Stimulated activated CD8-positive, alpha-beta memory T cell treated with anti-CD3 and anti-CD28 coated beads, Interleukin-4, amount 100 ng/mL, for 48 hours (primary cell): Measurements from ENCODE around the gene DHX15.

ENCODE experiments used
- DNase-seq: peaks from one replicate; pipeline ENCODE4 v3.0.0-alpha.2; 2020

Gene DHX15

DNA sequence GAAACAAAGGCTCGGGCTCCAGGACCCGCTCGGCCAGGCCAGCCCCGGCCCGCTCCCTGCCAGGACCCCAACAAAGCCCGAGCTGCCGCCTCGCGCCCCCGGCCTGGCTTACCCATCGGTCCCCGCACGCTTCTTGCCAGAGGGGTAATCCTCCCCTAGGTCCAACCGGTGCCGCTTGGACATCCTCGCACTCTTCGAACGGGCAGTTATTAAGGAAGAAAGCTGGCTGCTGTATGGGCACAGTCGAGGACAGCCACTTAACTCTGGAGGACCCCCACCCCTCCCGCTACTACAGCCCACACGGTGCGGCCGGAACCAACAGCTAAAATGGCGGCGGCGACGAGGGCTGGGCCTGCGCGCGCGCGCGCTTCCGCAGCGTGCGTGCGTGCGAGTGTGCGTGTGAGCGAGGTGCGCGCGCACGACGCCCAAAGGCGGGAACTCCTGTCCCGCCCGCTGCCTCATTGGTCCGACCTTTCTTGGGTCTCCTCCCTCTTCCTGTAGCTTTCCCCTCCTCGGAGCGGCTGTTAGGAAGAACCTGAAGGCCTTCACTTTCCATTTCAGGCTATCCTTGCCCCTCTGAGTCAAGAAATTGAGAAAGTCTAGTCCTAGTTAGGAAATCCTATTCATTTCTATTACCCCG, at the start of gene DHX15:
DHX15 (minus strand) TSS at position 344 of the 640 bp plus-strand sequence; CDS start at position 183, 161 bp downstream.
- peak; percentile 93 for DNase-seq

GRCh38 chr4:24632011-24632410, 47.7 kb upstream of the DHX15 start:
- DNase-seq, result no peak

GRCh38 chr4:24630937-24631336, 46.6 kb upstream of the DHX15 start:
- DNase-seq, result no peak

GRCh38 chr4:24625091-24625490, 40.7 kb upstream of the DHX15 start:
- no peak for DNase-seq

GRCh38 chr4:24624381-24624780, 40.0 kb upstream of the DHX15 start:
- no peak for DNase-seq

DNA sequence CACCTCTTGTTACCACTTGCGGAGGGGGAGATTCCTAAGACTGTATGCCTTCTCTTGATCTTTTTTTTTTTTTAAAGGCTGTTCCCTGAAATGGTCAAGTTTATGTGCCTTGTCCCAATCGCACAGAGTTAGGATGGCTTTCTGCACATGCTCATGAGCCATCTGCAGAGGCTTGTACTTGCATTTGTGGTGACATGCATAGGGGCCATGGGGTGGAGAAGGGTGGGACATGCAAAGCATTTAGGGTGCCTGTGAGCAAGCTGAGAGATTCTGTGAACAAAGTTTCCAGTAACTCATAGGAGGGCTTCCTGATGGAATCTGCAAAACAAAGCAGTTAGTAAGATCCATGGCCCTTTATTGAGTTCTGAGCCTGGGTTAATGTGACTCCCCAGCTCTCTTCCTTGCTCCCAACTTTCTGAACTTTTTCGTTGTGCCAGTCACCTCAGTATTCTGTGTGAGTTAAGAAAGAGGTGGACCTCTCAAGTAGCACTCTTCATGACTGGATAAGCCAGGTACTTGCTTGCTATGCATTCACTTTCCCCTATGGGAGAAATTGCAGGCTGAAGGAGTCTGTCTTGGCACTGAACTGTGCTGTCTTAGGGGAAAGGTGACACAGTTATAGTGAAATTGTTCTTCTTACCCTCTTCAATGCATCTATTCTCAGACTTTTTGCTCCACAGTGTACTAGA, 37.9 kb upstream of the DHX15 start:
- DNase-seq, result no peak

DNA sequence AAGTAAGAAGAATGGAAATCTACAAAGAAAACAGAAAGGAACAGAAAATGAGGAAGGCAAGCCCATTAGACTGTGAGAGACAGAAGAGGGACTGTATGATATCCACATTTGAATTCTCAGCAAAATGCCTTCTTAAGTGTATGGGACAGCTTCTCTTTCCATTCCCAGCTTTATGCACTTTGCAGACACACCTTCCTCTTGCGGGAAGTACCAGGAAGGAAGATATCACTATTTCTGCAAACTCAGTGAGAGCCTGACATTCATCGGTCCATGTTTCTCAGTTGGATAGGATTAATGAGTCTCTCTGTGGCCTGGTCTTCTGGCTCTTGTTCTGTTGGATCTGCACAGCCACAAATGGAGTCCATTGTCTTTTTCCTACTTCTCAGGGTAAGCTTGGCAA, 31.6 kb upstream of the DHX15 start:
- DNase-seq, result no peak

GRCh38 chr4:24614881-24615280, 30.5 kb upstream of the DHX15 start:
- DNase-seq, result no peak

DNA sequence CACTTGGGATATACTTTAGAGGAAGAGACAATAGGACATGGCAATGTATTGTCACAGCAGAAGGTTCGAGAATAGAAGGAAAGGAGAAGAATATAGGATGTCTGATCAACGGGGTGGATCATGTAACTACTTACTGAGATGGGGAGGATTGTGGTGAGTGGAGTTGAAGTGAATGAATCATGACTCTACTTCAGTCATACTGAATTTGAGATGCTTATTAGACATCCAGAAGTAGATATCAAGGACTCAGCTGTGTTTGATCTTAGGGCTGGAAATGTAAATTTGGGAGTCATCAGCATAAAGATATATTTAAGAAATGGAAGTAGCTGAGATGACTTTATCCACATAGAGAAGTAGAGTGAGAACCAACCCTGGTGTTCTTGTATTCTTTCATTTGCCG, 29.1 kb upstream of the DHX15 start:
- DNase-seq, result no peak

GRCh38 chr4:24611575-24611974, 27.2 kb upstream of the DHX15 start:
- no peak for DNase-seq

- DNase-seq, result no peak
Observed at GRCh38 chr4:24607334-24607733, 23.0 kb upstream of the DHX15 start.

DNA sequence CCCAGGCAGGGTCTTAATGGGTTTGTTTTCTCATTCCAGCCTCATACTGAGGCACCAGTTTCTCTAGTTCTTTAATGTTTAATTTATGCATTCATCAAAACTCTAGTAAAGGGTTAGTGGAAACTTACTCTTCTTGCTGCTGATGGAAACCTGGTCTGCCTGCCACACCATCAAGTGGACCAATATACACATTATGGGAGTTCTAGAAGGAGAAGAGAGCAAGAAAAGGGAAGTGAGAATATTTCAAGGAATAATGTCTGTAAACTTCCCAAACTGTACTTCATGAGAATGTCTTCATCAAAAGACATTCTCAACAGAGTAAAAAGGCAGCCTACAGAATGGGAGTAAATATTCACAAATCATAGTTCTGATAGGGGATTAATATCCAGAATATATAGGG, 20.9 kb upstream of the DHX15 start:
- DNase-seq, result no peak

DNA sequence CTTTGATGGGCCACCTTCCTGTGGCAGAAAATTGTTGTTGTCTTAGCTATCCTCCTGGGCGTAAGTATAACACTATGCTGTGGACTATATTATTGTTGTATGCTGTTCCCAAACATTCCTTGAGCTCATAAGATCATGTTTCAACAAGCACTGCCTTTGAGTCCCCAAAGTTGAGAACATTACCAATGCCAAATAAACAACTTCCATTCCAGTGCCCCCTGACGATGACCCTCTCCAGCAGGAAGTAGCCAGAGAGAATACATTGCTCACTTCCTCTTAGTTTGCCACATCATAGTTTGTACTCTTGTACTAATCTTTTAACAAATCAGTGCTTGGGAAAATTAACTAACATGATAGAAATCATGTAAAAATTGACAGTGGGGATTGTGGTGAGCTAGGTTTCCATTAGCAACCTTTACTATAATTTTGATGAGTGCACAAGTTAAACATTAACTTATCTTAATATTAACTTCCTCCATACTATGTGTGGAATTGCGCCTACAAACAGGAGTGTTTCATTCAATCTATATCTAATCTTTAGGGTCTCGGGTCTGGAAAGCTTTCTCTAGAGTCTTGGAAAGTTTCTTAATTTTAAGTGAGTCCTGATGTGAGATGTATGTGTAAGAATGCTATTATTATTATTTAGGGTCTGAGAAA, 20.3 kb upstream of the DHX15 start:
- DNase-seq, result no peak

DNA sequence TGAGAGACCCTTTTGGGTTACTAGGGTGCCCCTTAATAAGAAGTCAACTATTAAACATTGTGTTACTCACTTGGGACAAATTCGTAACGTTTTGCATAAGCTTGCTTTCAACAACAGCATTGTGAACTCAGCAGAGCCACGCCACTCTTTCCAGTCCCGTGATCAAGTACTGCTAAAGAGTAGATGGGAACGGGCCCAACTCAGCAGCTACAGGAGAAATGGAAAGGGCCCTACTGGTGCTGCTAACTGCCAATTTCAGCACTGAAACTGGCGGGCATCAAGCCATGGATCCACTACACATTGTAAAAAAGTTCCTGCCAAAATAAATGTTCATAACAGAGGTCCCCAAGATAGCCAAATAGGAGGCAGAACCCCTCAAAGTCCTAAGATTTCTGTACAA, 19.0 kb upstream of the DHX15 start:
- DNase-seq, result no peak

DNA sequence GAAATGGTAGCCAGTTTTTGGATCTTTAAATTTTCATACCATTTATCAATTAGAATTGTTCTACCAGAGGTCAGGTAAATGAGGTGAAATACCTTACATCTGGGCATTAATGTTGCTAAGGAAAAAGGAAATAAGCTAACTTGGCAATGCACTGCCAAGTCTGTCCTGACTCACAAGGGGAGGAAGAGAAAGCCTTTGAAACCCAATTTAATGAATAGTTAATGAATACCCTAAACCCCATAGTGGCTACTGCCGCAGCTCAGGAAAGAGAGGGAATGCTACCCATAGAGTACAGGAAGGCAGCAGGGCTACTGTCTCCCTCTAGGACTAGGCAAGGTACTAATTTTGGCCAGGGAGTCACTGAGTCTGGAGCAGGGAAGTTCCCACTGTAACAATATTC, 16.8 kb upstream of the DHX15 start:
- no peak for DNase-seq

GRCh38 chr4:24599275-24599674, 14.9 kb upstream of the DHX15 start:
- no peak for DNase-seq

GRCh38 chr4:24598025-24598424, 13.7 kb upstream of the DHX15 start:
- no peak for DNase-seq

DNA sequence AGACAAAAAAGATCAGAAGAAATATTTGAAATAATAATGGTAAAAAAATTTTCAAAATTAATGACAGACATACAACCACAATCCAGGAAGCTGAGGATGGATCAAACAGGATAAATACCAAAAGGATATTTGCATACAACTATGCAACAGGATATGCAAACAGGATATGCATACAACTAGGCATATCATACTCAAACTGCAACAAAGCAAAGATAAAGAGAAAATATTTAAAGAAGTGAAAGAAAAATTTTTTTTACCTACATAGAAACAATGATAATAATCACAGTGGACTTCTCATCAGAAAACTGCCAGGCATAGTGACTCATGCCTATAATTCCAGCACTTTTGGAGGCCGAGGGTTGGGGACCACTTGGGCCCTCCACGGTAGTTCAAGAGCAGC, 11.3 kb upstream of the DHX15 start:
- no peak for DNase-seq

GRCh38 chr4:24594887-24595286, 10.5 kb upstream of the DHX15 start:
- DNase-seq, result no peak

GRCh38 chr4:24589448-24589847, 5.1 kb upstream of the DHX15 start:
- no peak for DNase-seq

DNA sequence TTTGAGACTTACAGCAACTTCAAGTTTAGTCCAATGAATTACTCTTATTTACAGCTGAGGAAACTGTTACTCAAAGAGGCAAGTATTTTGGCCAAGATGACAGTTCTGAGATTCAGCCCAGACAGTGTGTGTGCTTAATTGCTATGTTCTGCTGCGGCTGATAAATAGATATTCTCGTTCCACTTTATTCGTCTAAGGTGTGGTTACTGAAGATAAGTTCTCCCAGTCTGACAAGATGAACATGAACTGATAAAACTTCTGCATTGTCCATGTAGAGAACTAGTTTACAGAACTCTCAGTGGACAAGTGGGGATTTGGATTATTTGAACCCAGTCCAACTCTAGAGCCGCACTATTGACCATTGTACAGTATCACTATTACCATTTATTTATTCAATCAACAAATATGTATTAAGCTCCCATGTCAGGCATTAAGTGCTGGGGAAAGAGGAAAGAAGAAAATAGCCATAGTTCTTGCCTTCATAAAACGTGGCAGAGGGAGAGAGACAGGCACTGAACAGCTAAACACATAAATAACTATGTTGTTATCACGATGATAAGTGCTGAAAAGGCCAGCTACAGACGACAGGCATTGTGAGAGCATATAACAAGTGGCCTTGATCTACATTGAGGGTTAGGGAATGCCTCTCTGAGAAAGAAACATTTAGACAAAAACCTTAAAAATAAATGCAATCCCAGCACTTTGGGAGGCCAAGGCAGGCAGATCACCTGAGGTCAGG, 4.0 kb upstream of the DHX15 start:
- no peak for DNase-seq

GRCh38 chr4:24583451-24584210, 723 bp downstream of the DHX15 start:
- DNase-seq, result peak; percentile 57
